Left ventricle myocardium inferior (tissue), 1 donor: ENCODE results near the gene LSM7. TPM values are rescaled to one million over a fixed set of nuclear protein-coding genes. Genes with fewer than 3 reads are reported as not detected.

Experiments used
- DNase-seq: peaks from one replicate; pipeline ENCODE4 v3.0.0-alpha.2; 2020
- H3K27ac ChIP-seq: fragments of 200-600 bp; replicated peaks from 2 replicates; pipeline ENCODE4 v1.8.0; 2021
- H3K27me3 ChIP-seq: fragments of 200-600 bp; 2 replicates; pipeline ENCODE4 v1.8.0; 2021; ENCODE audit warnings: low read depth
- H3K36me3 ChIP-seq: fragments of 200-600 bp; 2 replicates; pipeline ENCODE4 v1.8.0; 2021
- H3K4me1 ChIP-seq: fragments of 200-600 bp; 2 replicates; pipeline ENCODE4 v1.8.0; 2021
- H3K4me3 ChIP-seq: fragments of 200-600 bp; 2 replicates; pipeline ENCODE4 v1.8.0; 2021; ENCODE audit warnings: mild to moderate bottlenecking, moderate library complexity
- H3K9me3 ChIP-seq: fragments of 200-600 bp; replicated peaks from 2 replicates; pipeline ENCODE4 v1.8.0; 2021
- CTCF ChIP-seq: fragments of 200-600 bp; IDR thresholded peaks from 2 replicates; pipeline ENCODE4 v1.8.0; 2021; ENCODE audit warnings: antibody characterized with exemption, mild to moderate bottlenecking, borderline replicate concordance
- intact Hi-C: fragments of 100-400 bp; cut with micrococcal nuclease; formaldehyde crosslinking; loops from one replicate; pipeline ENCODE4 v1.11.0; 2022
- total RNA-seq: library from RNA; stranded (reverse); fragmentation: NEBNext Ultra II Directional; extraction: Animal tissue kit (Norgen Biotek cat#: 25700); gene quantifications from one replicate; pipeline ENCODE4 v1.2.1, GENCODE V29; 2021
- donor health status: DM: no; HTN: yes; CAD: no; lungs with severe emphysema.

Gene LSM7
- total RNA-seq, 1 donor from 2014 or later, result 41.1 TPM

GRCh38 chr19:2344381-2344870 is 16.0 kb upstream of the LSM7 start:
- Histone ChIP-seq H3K4me3 (no peak overlapping the region), H3K27ac (no peak overlapping the region), H3K27me3 (no peaks in the 10 kb centered on the region), H3K4me1 (no peaks in the 10 kb centered on the region), H3K9me3 (no peaks in the 10 kb centered on the region), H3K36me3 (peaks cover 44% of the 10 kb centered on the region)
- no peak for DNase-seq
- intact Hi-C loops, result no loop called here
- TF ChIP-seq CTCF, result no peak

GRCh38 chr19:2343289-2343982 is 15.1 kb upstream of the LSM7 start:
- Histone ChIP-seq H3K4me3 (no peak overlapping the region), H3K27ac (no peak overlapping the region), H3K36me3 (peaks cover 54% of the 10 kb centered on the region), H3K27me3 (no peaks in the 10 kb centered on the region), H3K4me1 (no peaks in the 10 kb centered on the region), H3K9me3 (no peaks in the 10 kb centered on the region)
- intact Hi-C loops, result no loop called here
- no peak for TF ChIP-seq CTCF
- no peak for DNase-seq

GRCh38 chr19:2342656-2343288 is 14.4 kb upstream of the LSM7 start:
- no peaks in the 10 kb centered on the region for H3K4me1 ChIP-seq
- no peak overlapping the region for H3K4me3 ChIP-seq
- intact Hi-C loops, result no loop called here
- no peak overlapping the region for H3K27ac ChIP-seq
- TF ChIP-seq CTCF, result no peak
- H3K27me3 ChIP-seq, result no peaks in the 10 kb centered on the region
- DNase-seq, result no peak
- H3K9me3 ChIP-seq, result no peaks in the 10 kb centered on the region
- H3K36me3 ChIP-seq, result peaks cover 56% of the 10 kb centered on the region

GRCh38 chr19:2341982-2342381 is 13.6 kb upstream of the LSM7 start:
- DNase-seq, result no peak
- H3K9me3 ChIP-seq, result no peaks in the 10 kb centered on the region
- intact Hi-C loops, result no loop called here
- H3K4me3 ChIP-seq, result no peak overlapping the region
- H3K27ac ChIP-seq, result no peak overlapping the region
- no peak for TF ChIP-seq CTCF
- H3K27me3 ChIP-seq, result no peaks in the 10 kb centered on the region
- H3K36me3 ChIP-seq, result peaks cover 56% of the 10 kb centered on the region
- no peaks in the 10 kb centered on the region for H3K4me1 ChIP-seq

GRCh38 chr19:2341244-2341751 is 12.9 kb upstream of the LSM7 start:
- H3K27ac ChIP-seq, result no peak overlapping the region
- H3K36me3 ChIP-seq, result peaks cover 56% of the 10 kb centered on the region
- intact Hi-C loops, result no loop called here
- no peak overlapping the region for H3K4me3 ChIP-seq
- H3K27me3 ChIP-seq, result no peaks in the 10 kb centered on the region
- no peaks in the 10 kb centered on the region for H3K9me3 ChIP-seq
- no peaks in the 10 kb centered on the region for H3K4me1 ChIP-seq
- no peak for TF ChIP-seq CTCF
- DNase-seq, result no peak
